Measurements from ENCODE around the gene NKAIN2.

- TF ChIP-seq CTCF (IDR thresholded peaks at IDR 0.05), result no peak
- no peak for TF ChIP-seq POLR2A (IDR thresholded peaks at IDR 0.05)
Measured at GRCh38 chr6:124765280-124765679, 961.6 kb downstream of the NKAIN2 start.
